Stimulated activated CD4-positive, alpha-beta T cell treated with anti-CD3 and anti-CD28 coated beads, Interleukin-1b, Interleukin-23, amount 100 ng/mL, for 4 hours (primary cell): ENCODE data around the gene MACF1.
A peak's percentile ranks its signal among the peaks of the same experiment; 100 is the strongest.

Experiments
- DNase-seq, 2 donors: peaks; one replicate each; pipeline ENCODE4 v3.0.0-alpha.2; 2020; ENCODE audit warnings: low read depth in 2 of 2

MACF1 gene

DNA sequence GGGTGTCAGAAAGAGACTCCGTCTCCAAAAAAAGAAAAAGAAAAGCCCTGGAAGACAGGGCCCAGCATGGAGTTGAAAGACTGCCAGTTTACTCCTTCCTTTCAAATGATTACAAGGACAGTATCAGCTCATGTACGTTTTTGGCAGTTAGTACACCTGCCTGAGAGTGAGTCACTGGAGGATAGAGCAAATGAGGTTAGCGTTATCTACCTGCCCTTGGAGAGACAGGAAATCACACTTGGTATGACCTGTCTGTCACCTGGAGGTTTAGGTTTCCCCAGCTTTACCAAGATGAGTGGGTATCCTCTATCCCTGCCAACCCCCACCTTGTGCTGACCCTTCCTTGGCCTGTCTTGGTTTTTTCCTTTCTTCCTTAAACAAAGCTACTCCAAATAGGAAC lies 190.1 kb downstream of the MACF1 start:
- peak in 1 of 2 donors; percentile 27 for DNase-seq

DNA sequence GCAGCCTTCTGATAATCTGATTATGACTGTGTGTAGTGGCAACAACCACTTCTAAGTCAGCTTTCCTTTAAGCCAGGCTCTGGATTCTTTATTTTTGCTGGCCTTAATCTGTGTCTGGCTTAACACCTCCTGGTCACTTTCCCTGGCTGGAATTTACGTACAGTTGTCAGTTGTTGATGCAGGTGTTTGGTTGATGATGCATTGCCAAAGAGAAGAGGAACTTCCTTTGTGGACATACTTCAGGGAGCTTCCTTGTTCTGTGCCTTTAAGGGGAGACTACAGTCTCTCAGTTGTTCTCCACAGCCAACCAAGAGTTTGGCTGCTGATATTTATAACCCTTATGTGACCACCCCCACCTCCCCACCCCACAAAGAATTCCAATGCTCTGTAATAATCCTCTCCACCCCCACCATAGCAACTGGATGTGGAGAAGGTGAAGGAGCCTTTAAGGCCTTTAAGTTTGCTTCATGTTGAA lies 190.9 kb downstream of the MACF1 start:
- no peak for DNase-seq

DNA sequence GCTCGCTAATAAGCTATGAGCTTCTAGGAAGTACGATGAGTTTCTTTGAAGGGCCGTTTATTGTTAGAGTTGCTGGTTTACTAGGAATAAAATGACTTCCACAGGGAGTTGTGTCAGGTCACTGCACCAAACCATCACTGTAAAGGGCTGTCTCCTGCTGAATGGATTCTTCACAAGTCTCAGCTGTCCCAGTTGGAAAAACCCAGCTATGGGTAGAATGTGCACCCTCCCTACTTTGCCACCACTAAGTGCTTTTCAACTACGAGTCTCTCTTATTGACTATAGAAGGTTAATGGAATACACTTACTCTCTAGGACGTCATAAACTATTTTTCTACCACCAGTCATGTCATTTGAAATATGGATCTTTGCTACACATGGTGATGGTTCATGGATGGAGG lies 192.2 kb downstream of the MACF1 start:
- no peak for DNase-seq

DNA sequence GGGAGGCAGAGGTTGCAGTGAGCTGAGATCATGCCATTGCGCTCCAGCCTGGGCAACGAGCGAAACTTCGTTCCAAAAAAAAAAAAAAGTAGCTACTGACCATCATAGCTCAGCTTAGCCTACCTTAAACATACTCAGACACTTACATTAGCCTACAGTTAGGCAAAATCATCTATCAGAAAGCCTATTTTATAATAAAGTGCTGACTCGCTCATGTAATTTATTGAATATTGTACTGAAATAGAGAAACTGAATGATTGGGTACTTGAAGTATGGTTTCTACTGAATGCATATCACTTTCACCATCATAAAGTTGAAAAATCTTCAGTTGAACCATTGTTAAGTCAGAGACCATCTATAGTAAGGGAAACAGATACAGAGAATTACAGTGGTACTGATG lies 193.0 kb downstream of the MACF1 start:
- DNase-seq, result no peak

DNA sequence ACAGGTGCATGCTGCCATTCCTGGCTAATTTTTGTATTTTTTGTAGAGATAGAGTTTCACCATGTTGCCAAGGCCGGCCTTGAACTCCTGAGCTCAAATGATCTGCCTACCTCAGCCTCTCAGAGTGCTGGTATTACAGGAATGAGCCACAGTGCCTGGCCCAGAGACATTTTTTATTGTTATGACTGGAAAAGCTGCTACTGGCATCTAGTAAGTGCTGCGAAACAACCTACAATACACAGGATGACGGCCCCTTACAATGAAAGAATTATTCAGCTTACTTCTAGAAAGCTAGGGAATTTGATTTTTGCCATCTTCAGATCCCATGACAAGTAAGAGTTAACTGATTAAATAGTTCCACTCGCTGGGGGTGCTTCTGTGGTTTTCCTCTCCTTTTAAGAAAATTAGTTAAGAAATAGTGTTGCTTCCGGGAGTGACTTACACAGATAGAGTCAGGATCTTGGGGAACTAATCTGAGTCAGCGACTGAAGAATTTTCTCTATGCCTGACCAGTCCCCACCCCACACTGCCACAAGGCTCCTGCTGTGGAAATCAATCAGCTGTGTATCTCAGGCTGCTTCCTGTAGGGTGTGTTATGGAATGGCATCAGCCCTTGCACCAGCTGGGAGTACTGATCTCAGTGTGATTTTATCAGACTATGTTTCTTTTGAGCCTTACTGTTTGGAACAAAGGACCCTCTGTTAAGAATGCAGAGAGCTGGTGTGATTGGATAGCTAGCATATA lies 194.0 kb downstream of the MACF1 start:
- DNase-seq, result peak in 1 of 2 donors; percentile 13

DNA sequence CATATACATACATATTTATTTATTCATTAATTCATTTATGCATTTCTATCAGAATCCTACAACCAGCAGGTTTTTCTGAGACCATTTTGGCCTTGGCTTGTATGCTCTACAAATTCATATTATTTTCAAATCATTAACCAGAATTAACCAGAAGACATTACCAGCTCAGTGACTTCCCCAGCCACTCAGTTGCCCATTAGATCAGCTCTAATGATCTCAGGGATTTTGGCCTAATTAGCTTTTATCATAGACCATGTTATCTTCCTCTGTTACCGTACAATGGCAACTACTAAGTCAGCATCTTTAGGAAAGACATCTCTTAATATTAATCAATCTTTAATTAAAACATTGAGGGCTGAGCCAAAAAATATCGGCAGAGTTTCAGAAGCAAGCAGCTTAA lies 196.6 kb downstream of the MACF1 start:
- no peak for DNase-seq

DNA sequence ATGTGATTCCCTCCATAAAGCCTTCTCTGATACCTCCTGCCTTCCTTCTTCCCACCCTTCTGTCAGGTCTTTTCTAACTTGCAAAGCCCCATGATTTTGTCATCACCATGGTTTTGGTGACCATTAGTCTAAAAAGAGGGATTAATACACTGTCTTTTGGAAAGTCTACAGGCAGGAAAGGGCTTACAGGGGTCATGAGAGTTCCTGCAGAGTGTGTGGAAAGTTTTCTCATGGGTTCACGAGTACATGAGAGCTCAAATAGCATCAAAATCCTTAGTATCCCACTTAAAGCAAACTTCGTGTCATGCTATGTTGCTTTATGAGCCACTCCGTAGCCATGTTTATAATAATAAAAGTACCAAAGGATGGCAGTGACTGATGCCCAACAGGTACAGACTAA lies 200.4 kb downstream of the MACF1 start:
- no peak for DNase-seq

DNA sequence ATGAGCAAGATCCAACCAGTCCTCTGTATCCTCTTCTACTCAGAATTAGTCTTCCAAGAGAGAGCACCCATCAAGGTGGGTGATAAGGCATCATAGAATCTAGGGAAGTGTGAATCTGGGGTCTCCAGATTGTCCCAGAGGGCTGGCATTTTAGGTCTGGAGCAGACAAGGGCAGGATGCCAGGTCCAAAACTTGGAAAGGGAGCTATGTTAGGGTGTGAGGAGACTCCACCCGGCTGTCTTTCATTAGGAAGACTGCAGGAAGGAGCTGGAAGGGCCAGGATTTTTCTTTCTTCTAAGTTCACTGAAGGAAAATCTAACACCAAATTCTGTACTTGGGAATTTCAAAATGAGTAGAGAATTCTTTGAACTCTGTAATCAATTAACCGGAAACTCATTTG lies 200.9 kb downstream of the MACF1 start:
- DNase-seq, result no peak

DNA sequence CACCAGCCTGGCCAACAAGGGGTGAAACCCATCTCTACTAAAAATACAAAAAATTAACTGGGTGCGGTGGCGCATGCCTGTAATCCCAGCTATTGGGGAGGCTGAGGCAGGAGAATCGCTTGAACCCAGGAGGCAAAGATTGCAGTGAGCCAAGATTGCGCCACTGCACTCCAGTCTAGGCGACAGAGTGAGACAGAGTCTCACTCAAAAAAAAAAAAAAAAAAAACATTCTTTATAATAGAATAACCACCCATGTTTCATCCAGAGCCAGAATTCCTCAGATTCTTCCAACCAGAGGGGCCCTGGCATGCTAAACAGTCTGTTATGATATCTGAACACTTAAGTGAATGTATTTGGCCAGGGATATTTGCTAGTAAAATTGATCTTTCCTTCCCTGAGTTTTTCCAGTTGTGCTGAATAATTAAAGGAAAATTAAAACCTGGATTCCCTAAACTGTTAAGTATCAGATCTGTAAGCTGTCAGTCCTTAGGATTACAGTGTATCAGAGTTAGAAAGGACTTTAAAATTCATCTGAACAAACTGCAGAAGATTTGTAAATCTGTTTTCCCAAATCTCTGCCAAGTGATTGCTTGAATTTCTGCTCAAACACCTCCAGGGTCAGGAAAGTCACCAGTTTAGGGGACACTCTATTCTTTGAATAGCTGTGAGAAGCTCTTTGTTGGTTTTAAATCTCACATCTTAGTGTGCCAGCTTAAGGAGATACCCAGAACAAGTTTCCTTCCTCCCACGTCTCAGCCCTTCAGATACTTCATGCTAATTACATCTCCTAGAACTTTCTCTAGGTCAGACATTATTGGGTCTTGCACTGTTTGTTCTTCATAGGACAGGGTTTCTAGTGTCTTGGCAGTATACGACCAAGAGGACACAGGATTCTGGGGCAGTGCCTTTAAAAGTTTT lies 202.3 kb downstream of the MACF1 start:
- no peak for DNase-seq

DNA sequence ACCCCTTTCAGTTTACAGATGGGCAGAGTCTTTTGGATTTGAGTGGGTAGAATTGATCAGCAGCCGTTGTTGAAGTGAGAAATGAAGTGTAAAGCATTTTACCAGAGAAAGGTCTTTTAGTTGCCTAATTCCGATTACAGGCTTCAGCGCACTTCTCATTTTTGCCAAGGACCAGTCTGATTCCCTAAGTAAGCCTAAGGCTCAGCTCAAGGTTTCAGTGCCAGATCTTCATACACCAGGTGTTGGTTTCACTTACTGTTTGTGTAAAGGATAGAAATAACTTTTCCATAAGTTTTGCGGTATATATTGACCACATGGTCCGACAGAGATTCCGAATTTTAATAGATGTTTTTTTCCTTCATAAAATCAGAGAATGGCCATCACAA lies 203.0 kb downstream of the MACF1 start:
- no peak for DNase-seq

DNA sequence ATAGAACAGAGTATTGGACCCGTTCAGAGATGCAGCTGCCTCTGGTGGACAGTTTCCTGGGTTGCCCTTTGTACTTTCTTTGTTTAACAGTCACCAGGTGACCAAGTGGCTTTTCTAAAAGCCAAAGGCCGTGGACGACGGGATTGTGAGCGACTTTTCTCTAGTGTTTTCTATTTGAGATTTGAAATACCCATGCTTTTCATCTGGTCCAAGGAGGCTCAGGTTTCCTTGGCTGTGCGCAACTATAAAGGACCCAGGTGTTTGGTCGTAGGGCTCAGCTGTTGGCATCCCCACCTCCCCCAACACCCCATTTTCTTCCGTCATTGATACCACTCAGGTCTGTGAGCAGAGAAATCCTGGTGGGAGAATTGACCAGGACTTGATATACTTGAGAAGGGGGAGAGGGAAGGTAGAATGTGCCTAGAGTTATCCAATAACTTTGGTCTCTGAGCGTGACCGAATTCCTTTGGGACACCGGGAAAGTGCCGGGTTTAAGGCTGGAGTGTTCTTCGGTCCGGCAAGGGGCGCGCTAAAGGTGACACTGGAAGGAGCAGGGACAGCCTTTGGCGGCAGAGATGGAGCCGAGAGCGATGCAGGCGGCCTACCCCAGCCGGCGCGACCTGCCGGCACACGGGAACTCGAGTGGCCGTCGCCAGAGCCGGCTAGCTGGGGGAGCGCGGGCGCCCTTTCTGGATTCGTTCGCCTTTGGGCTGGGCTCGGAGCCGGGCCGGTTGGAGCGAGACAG lies 203.6 kb downstream of the MACF1 start:
- DNase-seq, result no peak

DNA sequence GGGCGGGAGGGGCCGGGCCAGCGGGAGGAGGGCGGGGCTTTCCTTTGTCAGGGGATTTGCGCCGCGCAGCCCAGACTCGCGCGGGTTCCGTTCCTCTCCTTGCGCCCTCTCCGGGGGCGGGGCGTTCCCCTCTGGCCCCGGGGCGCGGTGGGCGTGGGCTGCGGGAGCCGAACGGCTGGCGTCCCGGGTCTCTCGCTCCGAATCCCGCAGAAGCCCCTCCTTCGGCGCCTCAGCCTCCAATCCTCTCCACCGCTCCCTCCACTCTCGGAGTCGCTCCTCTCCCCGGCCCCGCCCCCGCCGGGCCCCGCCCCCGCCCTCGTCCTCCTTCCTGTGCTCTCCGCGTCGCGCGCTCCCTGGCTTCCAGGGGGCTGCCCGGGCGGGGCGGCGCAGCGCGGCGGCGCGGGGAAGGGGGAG lies 204.2 kb downstream of the MACF1 start:
- peak; percentile 71 to 75 for DNase-seq

DNA sequence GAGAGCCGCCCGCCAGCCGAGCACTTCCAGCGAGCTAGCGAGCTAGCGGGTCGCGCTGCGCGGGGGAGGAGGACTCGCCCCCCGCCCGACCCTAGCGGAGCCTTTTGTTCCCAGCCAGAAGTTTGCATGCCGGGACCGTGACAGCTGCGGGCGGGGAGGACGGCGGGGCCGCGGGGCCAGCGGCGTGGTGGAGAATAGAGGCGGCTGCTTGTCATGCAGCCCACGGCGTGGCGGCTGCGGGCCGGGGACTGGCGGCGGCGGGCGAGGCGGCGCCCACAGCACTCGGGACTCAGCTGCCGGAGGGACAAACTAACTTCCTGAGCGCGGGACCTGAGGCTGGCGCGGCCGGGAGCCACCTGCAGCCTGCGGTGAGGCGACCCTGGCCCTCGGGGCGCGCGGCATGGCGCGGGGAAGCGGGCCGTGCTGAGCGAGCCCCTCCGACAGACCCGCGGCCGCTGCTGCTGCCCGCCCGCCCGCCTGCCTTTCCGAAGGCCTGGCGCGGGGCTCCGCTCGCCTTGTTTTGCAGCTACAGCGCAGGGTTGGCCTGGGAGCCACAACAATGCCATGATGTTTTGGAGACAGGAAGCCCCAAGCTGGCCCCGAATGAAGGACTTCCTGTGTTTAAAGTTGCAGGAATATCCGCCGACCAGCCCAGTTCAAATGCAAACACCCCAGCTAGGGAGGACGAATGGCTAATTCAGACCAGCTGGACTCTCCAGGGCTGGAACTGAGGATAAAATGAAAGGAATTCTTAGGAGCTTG lies 204.7 kb downstream of the MACF1 start:
- no peak for DNase-seq

DNA sequence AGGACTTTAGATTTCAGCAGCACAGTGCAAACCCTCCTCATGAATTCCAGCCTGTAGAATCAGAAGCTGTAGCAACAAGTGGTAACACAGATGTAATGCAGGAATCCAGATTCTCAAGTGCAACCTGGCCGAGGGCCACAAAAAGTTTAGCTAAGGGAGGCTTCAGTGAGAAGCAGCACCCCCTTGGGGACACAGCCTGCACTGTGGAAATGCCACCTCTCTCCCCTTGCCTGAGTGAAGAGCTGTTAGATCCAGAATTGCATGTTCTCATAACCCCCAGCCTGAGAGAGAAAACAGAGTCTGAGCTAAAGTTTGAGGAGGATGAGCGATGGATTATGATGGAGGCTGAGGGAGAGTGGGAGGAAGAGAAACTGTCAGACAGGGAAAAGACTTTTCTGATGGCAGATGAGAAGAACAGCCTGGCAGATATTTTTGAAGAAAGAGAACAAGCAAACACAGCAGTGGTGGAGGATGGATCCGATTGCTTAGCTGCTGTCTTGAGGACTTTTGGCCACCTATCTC lies 206.5 kb downstream of the MACF1 start:
- DNase-seq, result peak; percentile 40 to 49

DNA sequence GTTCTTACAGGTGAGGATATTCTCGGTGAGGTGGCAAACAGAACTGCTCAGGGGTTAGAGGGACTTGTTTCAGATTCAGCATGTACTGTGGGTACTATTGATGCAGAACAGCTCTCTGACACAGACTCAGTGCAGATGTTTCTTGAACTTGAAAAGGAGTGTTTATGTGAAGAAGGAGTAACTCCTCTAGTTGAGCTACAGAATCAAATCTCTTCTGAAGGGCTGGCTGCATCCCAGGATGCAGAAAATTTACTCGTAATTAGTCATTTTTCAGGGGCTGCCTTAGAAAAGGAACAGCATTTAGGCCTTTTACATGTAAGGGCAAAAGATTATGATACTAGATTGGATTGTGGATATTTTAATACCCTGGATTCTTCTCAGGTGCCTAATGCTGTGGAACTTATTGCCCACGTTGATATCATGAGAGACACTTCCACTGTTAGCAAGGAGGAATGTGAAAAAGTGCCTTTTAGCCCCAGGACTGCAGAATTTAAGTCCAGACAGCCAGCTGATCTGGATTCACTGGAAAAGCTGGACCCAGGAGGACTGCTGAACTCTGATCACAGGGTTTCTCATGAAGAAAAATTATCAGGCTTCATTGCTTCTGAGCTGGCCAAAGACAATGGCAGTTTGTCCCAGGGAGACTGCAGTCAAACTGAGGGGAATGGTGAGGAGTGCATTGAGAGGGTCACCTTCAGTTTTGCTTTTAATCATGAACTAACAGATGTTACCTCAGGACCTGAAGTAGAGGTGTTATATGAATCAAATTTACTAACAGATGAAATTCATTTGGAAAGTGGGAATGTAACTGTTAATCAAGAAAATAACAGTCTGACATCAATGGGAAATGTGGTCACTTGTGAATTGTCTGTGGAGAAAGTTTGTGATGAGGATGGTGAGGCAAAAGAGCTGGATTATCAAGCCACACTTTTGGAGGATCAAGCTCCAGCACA lies 207.3 kb downstream of the MACF1 start:
- no peak for DNase-seq

DNA sequence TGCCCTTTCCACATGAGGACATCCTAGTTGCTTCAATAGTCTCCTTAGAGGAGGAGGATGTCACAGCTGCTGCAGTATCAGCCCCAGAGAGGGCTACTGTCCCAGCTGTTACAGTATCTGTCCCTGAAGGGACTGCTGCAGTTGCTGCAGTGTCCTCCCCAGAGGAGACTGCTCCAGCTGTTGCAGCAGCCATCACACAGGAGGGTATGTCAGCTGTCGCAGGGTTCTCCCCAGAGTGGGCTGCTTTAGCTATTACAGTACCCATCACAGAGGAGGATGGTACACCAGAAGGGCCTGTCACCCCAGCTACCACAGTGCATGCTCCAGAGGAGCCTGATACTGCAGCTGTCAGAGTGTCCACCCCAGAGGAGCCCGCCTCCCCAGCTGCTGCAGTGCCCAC lies 208.4 kb downstream of the MACF1 start:
- no peak for DNase-seq

DNA sequence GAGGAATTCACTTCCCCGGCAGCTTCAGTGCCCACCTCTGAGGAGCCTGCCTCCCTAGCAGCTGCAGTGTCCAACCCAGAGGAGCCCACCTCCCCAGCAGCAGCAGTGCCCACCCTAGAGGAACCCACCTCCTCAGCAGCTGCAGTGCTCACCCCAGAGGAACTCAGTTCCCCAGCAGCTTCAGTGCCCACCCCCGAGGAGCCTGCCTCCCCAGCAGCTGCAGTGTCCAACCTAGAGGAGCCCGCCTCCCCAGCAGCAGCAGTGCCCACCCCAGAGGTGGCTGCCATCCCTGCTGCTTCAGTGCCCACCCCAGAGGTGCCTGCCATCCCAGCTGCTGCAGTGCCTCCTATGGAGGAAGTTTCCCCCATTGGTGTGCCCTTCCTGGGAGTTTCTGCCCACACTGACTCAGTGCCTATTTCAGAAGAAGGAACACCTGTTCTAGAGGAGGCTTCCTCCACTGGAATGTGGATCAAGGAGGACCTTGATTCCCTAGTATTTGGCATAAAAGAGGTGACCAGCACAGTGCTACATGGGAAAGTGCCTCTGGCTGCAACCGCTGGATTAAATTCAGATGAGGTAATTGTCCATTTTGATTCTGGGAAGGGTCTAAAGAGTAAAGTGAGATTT lies 209.5 kb downstream of the MACF1 start:
- no peak for DNase-seq

DNA sequence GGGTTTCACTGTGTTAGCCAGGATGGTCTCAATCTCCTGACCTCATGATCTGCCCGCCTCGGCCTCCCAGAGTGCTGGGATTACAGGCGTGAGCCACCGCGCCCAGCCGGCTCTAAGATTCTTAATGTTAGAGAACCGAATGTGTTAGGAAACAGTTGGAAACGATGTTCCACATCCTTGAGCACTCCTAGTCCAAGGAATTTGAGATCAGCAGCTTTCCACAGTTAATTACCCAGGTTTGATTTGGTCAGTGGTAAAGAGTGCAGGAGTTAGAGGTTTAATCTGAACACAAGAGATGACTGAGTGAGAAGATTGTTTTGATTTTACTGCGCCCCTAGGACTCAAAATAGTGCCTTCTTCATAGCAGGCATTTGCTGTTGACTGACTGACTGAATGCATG lies 211.1 kb downstream of the MACF1 start:
- DNase-seq, result no peak

DNA sequence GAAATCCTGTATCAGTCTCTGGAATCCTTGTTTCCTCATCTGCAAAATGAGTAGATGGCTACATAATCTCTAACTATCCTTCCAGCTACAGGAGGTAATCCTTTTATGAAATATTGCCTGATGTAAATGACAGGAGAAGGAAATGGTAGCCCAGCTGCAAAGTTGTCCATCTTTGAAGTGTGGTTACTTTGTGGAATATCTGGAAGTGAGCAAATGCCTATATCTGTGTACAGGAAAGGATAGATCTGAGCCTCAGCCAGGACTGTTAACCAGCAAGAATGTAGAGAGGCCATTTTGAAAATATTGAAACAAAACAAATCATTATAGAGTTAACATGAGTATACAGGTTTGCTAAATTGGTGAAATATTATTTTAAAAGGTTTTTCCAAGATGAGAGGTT lies 212.1 kb downstream of the MACF1 start:
- DNase-seq, result no peak

DNA sequence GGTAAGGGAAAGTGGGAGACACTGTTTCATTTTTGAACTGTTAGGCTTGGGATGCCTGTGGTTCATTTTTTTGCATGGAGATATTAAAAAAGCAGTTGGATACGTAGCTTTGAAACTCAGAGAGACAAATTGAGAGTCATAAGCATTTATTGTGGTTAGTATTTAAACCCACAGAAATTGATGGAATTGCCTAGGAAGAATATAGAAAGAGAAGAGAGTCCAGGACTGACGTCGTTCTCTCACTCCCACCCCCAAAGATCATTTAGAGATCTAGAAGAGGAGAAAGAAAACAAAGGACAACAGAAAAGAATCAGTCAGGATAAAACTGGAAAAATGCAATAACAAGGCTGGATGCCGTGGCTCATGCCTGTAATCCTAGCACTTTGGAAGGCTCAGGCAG lies 213.7 kb downstream of the MACF1 start:
- DNase-seq, result no peak
